Suprapubic skin (tissue), 4 donors: ENCODE results near the gene PTAR1.

Experiments
- EP300 ChIP-seq: sonication (generic); formaldehyde crosslinking; IDR thresholded peaks from one replicate; pipeline ENCODE4 v1.6.1; 2017; ENCODE audit warnings: antibody characterized with exemption
- POLR2A ChIP-seq, 2 donors: fragments of 450-650 bp; IDR thresholded peaks; one replicate each; pipeline ENCODE4 v1.6.1; 2017; ENCODE audit warnings: antibody characterized with exemption in 2 of 2, mild to moderate bottlenecking in 2 of 2, moderate library complexity in 2 of 2
- POLR2AphosphoS5 ChIP-seq, 3 donors: sonication (generic); formaldehyde crosslinking; IDR thresholded peaks; one replicate each; pipeline ENCODE4 v1.6.1; 2017; ENCODE audit warnings: antibody characterized with exemption in 3 of 3
- TF ChIP-seq, protein P1 (sequence below), 2 donors: fragments of 200-600 bp in 1 of 2; fragments of 450-650 bp in 1 of 2; sonication (generic) in 1 of 2; IDR thresholded peaks; one replicate each; pipeline ENCODE4 v1.5.1; 2016 to 2019; ENCODE audit warnings: antibody characterized with exemption in 2 of 2, mild to moderate bottlenecking in 1 of 2, moderate library complexity in 1 of 2

DNA sequence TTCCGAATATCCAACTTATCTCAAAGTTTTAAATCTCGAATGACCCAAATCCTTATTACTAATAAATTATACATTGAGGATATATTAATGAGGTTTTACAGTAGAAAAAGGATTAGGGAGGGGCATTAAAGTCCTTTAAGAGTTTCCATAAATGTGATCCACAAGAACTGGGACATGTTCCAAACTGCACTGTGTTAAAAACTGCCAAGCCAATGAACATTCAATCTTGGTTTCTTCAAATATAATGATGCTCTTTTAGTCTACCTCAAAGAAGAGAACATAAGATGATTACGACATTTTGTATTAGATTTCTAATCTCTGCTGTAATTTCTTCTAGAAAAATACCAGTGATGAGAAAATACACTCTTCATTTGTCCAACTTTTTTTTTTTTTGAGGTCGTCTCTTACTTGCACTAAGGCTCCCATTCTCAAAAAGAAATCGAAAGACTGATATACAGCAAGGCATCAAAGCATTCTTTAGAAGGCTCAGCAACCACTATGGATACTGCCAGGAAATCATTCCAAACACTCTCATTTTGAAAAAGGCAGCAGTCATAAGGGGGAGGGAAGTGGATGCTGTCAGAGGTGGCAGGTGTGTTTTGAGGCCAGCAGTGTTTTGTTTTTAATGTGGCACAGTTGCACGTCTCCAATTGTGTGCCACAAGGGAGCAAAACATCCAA lies 1.7 kb downstream of the PTAR1 start:
- TF ChIP-seq, protein P1, sequence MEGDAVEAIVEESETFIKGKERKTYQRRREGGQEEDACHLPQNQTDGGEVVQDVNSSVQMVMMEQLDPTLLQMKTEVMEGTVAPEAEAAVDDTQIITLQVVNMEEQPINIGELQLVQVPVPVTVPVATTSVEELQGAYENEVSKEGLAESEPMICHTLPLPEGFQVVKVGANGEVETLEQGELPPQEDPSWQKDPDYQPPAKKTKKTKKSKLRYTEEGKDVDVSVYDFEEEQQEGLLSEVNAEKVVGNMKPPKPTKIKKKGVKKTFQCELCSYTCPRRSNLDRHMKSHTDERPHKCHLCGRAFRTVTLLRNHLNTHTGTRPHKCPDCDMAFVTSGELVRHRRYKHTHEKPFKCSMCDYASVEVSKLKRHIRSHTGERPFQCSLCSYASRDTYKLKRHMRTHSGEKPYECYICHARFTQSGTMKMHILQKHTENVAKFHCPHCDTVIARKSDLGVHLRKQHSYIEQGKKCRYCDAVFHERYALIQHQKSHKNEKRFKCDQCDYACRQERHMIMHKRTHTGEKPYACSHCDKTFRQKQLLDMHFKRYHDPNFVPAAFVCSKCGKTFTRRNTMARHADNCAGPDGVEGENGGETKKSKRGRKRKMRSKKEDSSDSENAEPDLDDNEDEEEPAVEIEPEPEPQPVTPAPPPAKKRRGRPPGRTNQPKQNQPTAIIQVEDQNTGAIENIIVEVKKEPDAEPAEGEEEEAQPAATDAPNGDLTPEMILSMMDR (IDR thresholded peaks at IDR 0.05): no peak
- TF ChIP-seq POLR2A (IDR thresholded peaks at IDR 0.05): no peak
- TF ChIP-seq POLR2AphosphoS5 (IDR thresholded peaks at IDR 0.05): no peak
- no peak for TF ChIP-seq EP300
